ENCODE data around the gene CSAG2. TPM values are rescaled to one million over a fixed set of nuclear protein-coding genes. Genes with fewer than 3 reads are reported as not detected.
"Not testable (repeated sequence)": the region's sequence is repeated elsewhere in the genome, so short reads cannot be mapped to it uniquely, and the experiment has no call there.

CSAG2 gene
- total RNA-seq, 1 donor from 2014 or later: not detected

- not testable (repeated sequence) for H3K9me3 Mint-ChIP-seq (ENCODE audit: unreplicated experiment); H2AFZ ChIP-seq (ENCODE audit: low read depth, low read length); H3K9ac ChIP-seq (ENCODE audit: low read length); H3K4me2 ChIP-seq (ENCODE audit: low read length); H3K27ac Mint-ChIP-seq (ENCODE audit: unreplicated experiment); H3K27me3 ChIP-seq (ENCODE audit: insufficient read depth, low read length); H3K79me2 ChIP-seq (ENCODE audit: insufficient read depth, low read length); H3K4me3 Mint-ChIP-seq (ENCODE audit: unreplicated experiment); DNase-seq (ENCODE audit: low read depth); H3K36me3 ChIP-seq (ENCODE audit: insufficient read depth, low read length); H3K4me1 Mint-ChIP-seq (ENCODE audit: low read depth, unreplicated experiment); H3K4me1 ChIP-seq (ENCODE audit: insufficient read depth, low read length); H3K9me3 ChIP-seq (ENCODE audit: insufficient read depth, low read depth, low read length); H4K20me1 ChIP-seq (ENCODE audit: insufficient read depth, low read length); H3K27me3 Mint-ChIP-seq (ENCODE audit: low read depth, unreplicated experiment); FAIRE-seq; H3K4me3 ChIP-seq (ENCODE audit: insufficient read depth, low read depth, low read length); H3K36me3 Mint-ChIP-seq (ENCODE audit: low read depth, unreplicated experiment); H3K27ac ChIP-seq (ENCODE audit: low read depth, low read length)
Observed at GRCh38 chrX:152706500-152706899, 2.6 kb downstream of the CSAG2 start.

- not testable (repeated sequence) for DNase-seq (ENCODE audit: low read depth); H3K36me3 ChIP-seq (ENCODE audit: insufficient read depth, low read length); H3K27ac Mint-ChIP-seq (ENCODE audit: unreplicated experiment); H4K20me1 ChIP-seq (ENCODE audit: insufficient read depth, low read length); H3K27me3 Mint-ChIP-seq (ENCODE audit: low read depth, unreplicated experiment); H2AFZ ChIP-seq (ENCODE audit: low read depth, low read length); H3K4me2 ChIP-seq (ENCODE audit: low read length); H3K79me2 ChIP-seq (ENCODE audit: insufficient read depth, low read length); H3K9ac ChIP-seq (ENCODE audit: low read length); H3K4me1 ChIP-seq (ENCODE audit: insufficient read depth, low read length); H3K9me3 ChIP-seq (ENCODE audit: insufficient read depth, low read depth, low read length); H3K4me3 Mint-ChIP-seq (ENCODE audit: unreplicated experiment); H3K9me3 Mint-ChIP-seq (ENCODE audit: unreplicated experiment); H3K4me1 Mint-ChIP-seq (ENCODE audit: low read depth, unreplicated experiment); H3K27ac ChIP-seq (ENCODE audit: low read depth, low read length); H3K36me3 Mint-ChIP-seq (ENCODE audit: low read depth, unreplicated experiment); FAIRE-seq; H3K27me3 ChIP-seq (ENCODE audit: insufficient read depth, low read length); H3K4me3 ChIP-seq (ENCODE audit: insufficient read depth, low read depth, low read length)
Observed at GRCh38 chrX:152700390-152700789, 8.7 kb downstream of the CSAG2 start.

DNA sequence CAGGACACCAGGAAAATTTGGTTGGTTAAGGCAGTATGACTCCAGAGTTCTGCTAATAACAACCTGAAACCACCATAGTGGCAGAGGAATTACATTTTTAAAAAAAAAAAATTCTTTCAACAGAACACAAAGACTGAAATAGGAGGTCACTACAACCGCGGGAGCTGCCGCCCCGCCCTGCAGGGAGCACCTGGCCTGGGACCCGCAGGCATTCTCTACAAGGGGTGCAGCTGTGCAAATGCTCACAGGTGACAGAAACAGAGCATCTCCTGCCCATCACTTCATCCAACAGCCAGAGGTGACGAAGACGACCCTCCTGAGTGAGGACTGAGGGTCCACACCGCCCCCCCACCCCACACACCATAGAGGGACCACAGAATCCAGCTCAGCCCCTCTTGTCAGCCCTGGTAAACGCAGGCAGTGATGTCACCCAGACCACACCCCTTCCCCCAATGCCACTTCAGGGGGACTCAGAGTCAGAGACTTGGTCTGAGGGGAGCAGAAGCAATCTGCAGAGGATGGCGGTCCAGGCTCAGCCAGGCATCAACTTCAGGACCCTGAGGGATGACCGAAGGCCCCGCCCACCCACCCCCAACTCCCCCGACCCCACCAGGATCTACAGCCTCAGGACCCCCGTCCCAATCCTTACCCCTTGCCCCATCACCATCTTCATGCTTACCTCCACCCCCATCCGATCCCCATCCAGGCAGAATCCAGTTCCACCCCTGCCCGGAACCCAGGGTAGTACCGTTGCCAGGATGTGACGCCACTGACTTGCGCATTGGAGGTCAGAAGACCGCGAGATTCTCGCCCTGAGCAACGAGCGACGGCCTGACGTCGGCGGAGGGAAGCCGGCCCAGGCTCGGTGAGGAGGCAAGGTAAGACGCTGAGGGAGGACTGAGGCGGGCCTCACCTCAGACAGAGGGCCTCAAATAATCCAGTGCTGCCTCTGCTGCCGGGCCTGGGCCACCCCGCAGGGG is 10.8 kb downstream of the CSAG2 start, which contains the start of gene MAGEA3:
TSS of gene MAGEA3 (plus strand) at position 843 of the 980 bp plus-strand sequence. CDS start 2,039 bp downstream, outside the sequence.
- H4K20me1 ChIP-seq (ENCODE audit: insufficient read depth, low read length); H3K9me3 Mint-ChIP-seq (ENCODE audit: unreplicated experiment); H3K9ac ChIP-seq (ENCODE audit: low read length); H3K79me2 ChIP-seq (ENCODE audit: insufficient read depth, low read length); H3K27me3 ChIP-seq (ENCODE audit: insufficient read depth, low read length); H3K27ac ChIP-seq (ENCODE audit: low read depth, low read length); DNase-seq (ENCODE audit: low read depth); H3K4me1 ChIP-seq (ENCODE audit: insufficient read depth, low read length); H3K27me3 Mint-ChIP-seq (ENCODE audit: low read depth, unreplicated experiment); FAIRE-seq; H3K27ac Mint-ChIP-seq (ENCODE audit: unreplicated experiment); H2AFZ ChIP-seq (ENCODE audit: low read depth, low read length); H3K4me3 Mint-ChIP-seq (ENCODE audit: unreplicated experiment); H3K36me3 Mint-ChIP-seq (ENCODE audit: low read depth, unreplicated experiment); H3K9me3 ChIP-seq (ENCODE audit: insufficient read depth, low read depth, low read length); H3K4me2 ChIP-seq (ENCODE audit: low read length); H3K4me1 Mint-ChIP-seq (ENCODE audit: low read depth, unreplicated experiment); H3K4me3 ChIP-seq (ENCODE audit: insufficient read depth, low read depth, low read length); H3K36me3 ChIP-seq (ENCODE audit: insufficient read depth, low read length): not testable (repeated sequence)

- peak; percentile 72 for FAIRE-seq
- not testable (repeated sequence) for H3K27ac Mint-ChIP-seq (ENCODE audit: unreplicated experiment); H3K9me3 ChIP-seq (ENCODE audit: insufficient read depth, low read depth, low read length); H3K79me2 ChIP-seq (ENCODE audit: insufficient read depth, low read length); H3K4me1 Mint-ChIP-seq (ENCODE audit: low read depth, unreplicated experiment); H3K9ac ChIP-seq (ENCODE audit: low read length); H3K36me3 ChIP-seq (ENCODE audit: insufficient read depth, low read length); H3K27me3 Mint-ChIP-seq (ENCODE audit: low read depth, unreplicated experiment); H3K36me3 Mint-ChIP-seq (ENCODE audit: low read depth, unreplicated experiment); H3K4me3 ChIP-seq (ENCODE audit: insufficient read depth, low read depth, low read length); H2AFZ ChIP-seq (ENCODE audit: low read depth, low read length); H4K20me1 ChIP-seq (ENCODE audit: insufficient read depth, low read length); H3K9me3 Mint-ChIP-seq (ENCODE audit: unreplicated experiment); H3K4me1 ChIP-seq (ENCODE audit: insufficient read depth, low read length); H3K4me3 Mint-ChIP-seq (ENCODE audit: unreplicated experiment); H3K27me3 ChIP-seq (ENCODE audit: insufficient read depth, low read length); DNase-seq (ENCODE audit: low read depth); H3K4me2 ChIP-seq (ENCODE audit: low read length); H3K27ac ChIP-seq (ENCODE audit: low read depth, low read length)
Observed at GRCh38 chrX:152681012-152681411, 28.1 kb downstream of the CSAG2 start.

- H4K20me1 ChIP-seq (ENCODE audit: insufficient read depth, low read length); H3K4me3 ChIP-seq (ENCODE audit: insufficient read depth, low read depth, low read length); H3K36me3 ChIP-seq (ENCODE audit: insufficient read depth, low read length); H3K27ac ChIP-seq (ENCODE audit: low read depth, low read length); H3K9ac ChIP-seq (ENCODE audit: low read length); H3K4me2 ChIP-seq (ENCODE audit: low read length); H3K36me3 Mint-ChIP-seq (ENCODE audit: low read depth, unreplicated experiment); H3K9me3 Mint-ChIP-seq (ENCODE audit: unreplicated experiment); H3K4me1 Mint-ChIP-seq (ENCODE audit: low read depth, unreplicated experiment); H2AFZ ChIP-seq (ENCODE audit: low read depth, low read length); H3K4me3 Mint-ChIP-seq (ENCODE audit: unreplicated experiment); H3K79me2 ChIP-seq (ENCODE audit: insufficient read depth, low read length); FAIRE-seq; H3K9me3 ChIP-seq (ENCODE audit: insufficient read depth, low read depth, low read length); DNase-seq (ENCODE audit: low read depth); H3K27ac Mint-ChIP-seq (ENCODE audit: unreplicated experiment); H3K4me1 ChIP-seq (ENCODE audit: insufficient read depth, low read length); H3K27me3 ChIP-seq (ENCODE audit: insufficient read depth, low read length): not testable (repeated sequence)
- peaks cover 11% of the 10 kb centered on the region for H3K27me3 Mint-ChIP-seq (ENCODE audit: low read depth, unreplicated experiment)
Observed at GRCh38 chrX:152674652-152675051, 34.4 kb downstream of the CSAG2 start.
